ENCODE data around the gene SDCCAG8.
"Not testable (repeated sequence)": the region's sequence is repeated elsewhere in the genome, so short reads cannot be mapped to it uniquely, and the experiment has no call there.

Gene SDCCAG8

GRCh38 chr1:243287123-243287460 lies 31.3 kb downstream of the SDCCAG8 start:
- no peak for DNase-seq

- DNase-seq: peak; percentile 24
These were observed 31.8 kb downstream of the SDCCAG8 start for GRCh38 chr1:243287652-243288051.

- DNase-seq: no peak
These were observed 32.2 kb downstream of the SDCCAG8 start for GRCh38 chr1:243288062-243288461.

- DNase-seq: no peak
These were observed 35.5 kb downstream of the SDCCAG8 start for GRCh38 chr1:243291292-243291691.

GRCh38 chr1:243292117-243292516 lies 36.3 kb downstream of the SDCCAG8 start:
- DNase-seq: no peak

- no peak for DNase-seq
These were observed 38.3 kb downstream of the SDCCAG8 start for GRCh38 chr1:243293941-243294722.

- no peak for DNase-seq
These were observed 38.9 kb downstream of the SDCCAG8 start for GRCh38 chr1:243294723-243295121.

GRCh38 chr1:243299069-243299468 lies 43.2 kb downstream of the SDCCAG8 start:
- DNase-seq: no peak

GRCh38 chr1:243301059-243301458 lies 45.2 kb downstream of the SDCCAG8 start:
- DNase-seq: no peak

- no peak for DNase-seq
These were observed 56.0 kb downstream of the SDCCAG8 start for GRCh38 chr1:243311809-243312208.

- no peak for DNase-seq
These were observed 57.3 kb downstream of the SDCCAG8 start for GRCh38 chr1:243312952-243313634.

GRCh38 chr1:243313635-243314536 lies 58.0 kb downstream of the SDCCAG8 start:
- DNase-seq: no peak

- DNase-seq: no peak
These were observed 59.6 kb downstream of the SDCCAG8 start for GRCh38 chr1:243315455-243315854.

- DNase-seq: no peak
These were observed 60.1 kb downstream of the SDCCAG8 start for GRCh38 chr1:243315893-243316292.

- no peak for DNase-seq
These were observed 60.6 kb downstream of the SDCCAG8 start for GRCh38 chr1:243316366-243316989.

GRCh38 chr1:243320224-243320623 lies 64.4 kb downstream of the SDCCAG8 start:
- DNase-seq: no peak

GRCh38 chr1:243322326-243322725 lies 66.5 kb downstream of the SDCCAG8 start:
- no peak for DNase-seq

- no peak for DNase-seq
These were observed 67.7 kb downstream of the SDCCAG8 start for GRCh38 chr1:243323491-243323890.

- DNase-seq: no peak
These were observed 69.6 kb downstream of the SDCCAG8 start for GRCh38 chr1:243325305-243325890.

GRCh38 chr1:243332440-243332839 lies 76.6 kb downstream of the SDCCAG8 start:
- no peak for DNase-seq

GRCh38 chr1:243335292-243335691 lies 79.5 kb downstream of the SDCCAG8 start:
- no peak for DNase-seq

GRCh38 chr1:243336163-243336562 lies 80.3 kb downstream of the SDCCAG8 start:
- no peak for DNase-seq

- not testable (repeated sequence) for DNase-seq
These were observed 83.0 kb downstream of the SDCCAG8 start for GRCh38 chr1:243338848-243339247.
